Spinal cord (tissue), 10 donors: ENCODE results near the gene ZIK1. TPM values are rescaled to one million over a fixed set of nuclear protein-coding genes. Genes with fewer than 3 reads are reported as not detected.

Source experiments
- DNase-seq, 6 donors: peaks; one replicate each; pipeline versions ENCODE4 v3.0.0 to v3.0.0-alpha.2; 2013 to 2015; ENCODE audit warnings: low spot score in 6 of 6, low read depth in 4 of 6
- H3K27ac ChIP-seq: one replicate; pipeline ENCODE4 v1.5.1; 2013; ENCODE audit warnings: low read depth, low read length, control low read depth
- H3K27me3 ChIP-seq: one replicate; pipeline ENCODE4 v1.6.1; 2013; ENCODE audit warnings: low read length; ENCODE audit not compliant: control insufficient read depth, insufficient read depth
- H3K36me3 ChIP-seq: one replicate; pipeline ENCODE4 v1.6.1; 2013; ENCODE audit warnings: low read length; ENCODE audit not compliant: control insufficient read depth, insufficient read depth
- H3K4me1 ChIP-seq: one replicate; pipeline ENCODE4 v1.6.1; 2013; ENCODE audit warnings: low read length; ENCODE audit not compliant: control insufficient read depth, insufficient read depth
- H3K4me3 ChIP-seq: one replicate; pipeline ENCODE4 v1.5.1; 2013; ENCODE audit warnings: low read depth, low read length, control low read depth
- H3K9me3 ChIP-seq: one replicate; pipeline ENCODE4 v1.6.1; 2013; ENCODE audit warnings: low read length; ENCODE audit not compliant: control insufficient read depth, insufficient read depth
- WGBS: methylation state at CpG from one replicate; pipeline ENCODE4 v1.1.5; 2013; ENCODE audit warnings: missing lambda C conversion rate; ENCODE audit not compliant: insufficient coverage; 5-methylcytosine and 5-hydroxymethylcytosine counted together
- polyA plus RNA-seq, 2 donors: library from polyadenylated mRNA; unstranded; fragments of 120-200 nt; gene quantifications; one replicate each; pipeline ENCODE4 v1.2.1, GENCODE V29; 2013; ENCODE audit not compliant: insufficient read length in 2 of 2
- total RNA-seq, 2 donors: library from RNA; depleted of rRNA in 1 of 2; stranded (reverse); fragments of 120-200 nt in 1 of 2; fragments of >200 nt in 1 of 2; gene quantifications; one replicate each; pipeline versions ENCODE4 v1.2.3 to v1.2.4, GENCODE V29; 2013 to 2014
- donor health status: healthy.

The ZIK1 gene
- total and polyA plus RNA-seq, 4 donors, result 11.6 to 19.2 (median 15.8) TPM

DNA sequence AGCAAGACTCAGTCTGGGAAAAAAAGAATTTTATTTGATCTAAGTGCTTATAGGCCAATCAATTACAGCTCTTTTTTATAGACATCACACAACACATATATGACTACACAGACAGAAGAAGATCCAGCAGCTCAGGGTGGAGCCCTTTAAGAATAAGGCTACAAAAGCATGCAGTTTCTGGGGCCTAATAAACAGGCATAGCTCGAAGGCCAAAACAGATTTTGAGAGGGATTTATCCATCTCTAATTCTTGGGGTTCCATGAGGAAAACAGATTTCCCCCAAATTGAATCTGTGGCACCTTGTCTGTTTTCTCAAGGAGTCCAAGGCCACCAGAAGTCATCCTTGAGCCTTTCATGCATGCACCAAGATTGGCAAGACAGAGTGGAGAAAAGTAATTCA, 20.4 kb upstream of the ZIK1 start:
- H3K4me1 ChIP-seq, result peaks cover 11% of the 10 kb centered on the region
- no peaks in the 10 kb centered on the region for H3K36me3 ChIP-seq
- 100% methylated on average over 1 of the region's 1 CpG for WGBS
- H3K27ac ChIP-seq, result no peak overlapping the region
- H3K9me3 ChIP-seq, result peaks cover 29% of the 10 kb centered on the region
- H3K27me3 ChIP-seq, result no peaks in the 10 kb centered on the region
- H3K4me3 ChIP-seq, result no peak overlapping the region
- no peak for DNase-seq

DNA sequence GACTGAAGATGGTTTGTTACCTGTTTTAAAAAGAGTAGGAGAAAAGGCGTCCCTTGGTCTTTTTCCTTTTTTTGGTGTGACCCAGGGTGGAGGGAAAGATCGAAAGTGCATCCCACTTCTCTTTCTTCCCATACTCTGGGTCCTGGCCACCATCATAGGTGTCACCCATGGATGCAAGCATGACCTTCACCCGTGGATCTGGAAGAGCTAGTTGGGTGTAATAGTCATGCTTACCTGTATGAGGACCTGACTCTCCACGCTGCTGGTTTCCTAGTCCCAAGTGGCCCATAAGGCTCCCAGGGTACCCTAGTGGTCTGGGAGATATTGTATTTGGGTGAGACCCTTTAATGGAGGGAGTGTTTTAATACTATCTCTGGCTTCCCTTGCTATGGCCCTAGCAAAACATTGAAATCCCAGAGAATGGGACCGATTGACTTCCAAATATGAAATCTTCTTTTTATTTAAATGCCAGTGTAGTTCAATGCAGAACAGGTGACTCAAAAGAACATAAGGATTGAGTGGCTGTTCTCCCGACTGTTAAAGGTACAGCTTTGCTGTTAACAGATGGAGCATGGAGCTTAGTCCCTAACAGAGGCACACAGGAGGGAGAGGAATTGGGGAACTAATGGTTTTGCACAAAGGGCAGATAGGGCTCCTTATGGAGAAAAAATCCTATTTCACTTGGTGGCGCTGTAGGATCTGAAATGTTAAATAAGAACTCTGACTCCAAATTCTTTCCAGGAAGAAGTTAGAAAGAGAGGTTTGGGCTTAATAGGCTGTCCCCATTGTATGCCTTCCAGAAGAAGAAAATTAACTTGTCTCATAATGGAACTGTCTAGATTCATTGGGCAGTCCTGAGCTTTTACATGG, 17.3 kb upstream of the ZIK1 start:
- Histone ChIP-seq H3K27me3 (no peaks in the 10 kb centered on the region), H3K36me3 (peaks cover 8% of the 10 kb centered on the region), H3K4me3 (no peak overlapping the region), H3K9me3 (peaks cover 29% of the 10 kb centered on the region), H3K27ac (no peak overlapping the region), H3K4me1 (no peaks in the 10 kb centered on the region)
- peak in 2 of 6 donors; percentile 42 to 45 for DNase-seq
- WGBS, result 67% methylated on average over 1 of the region's 7 CpGs

- Histone ChIP-seq H3K4me1 (no peaks in the 10 kb centered on the region), H3K36me3 (peaks cover 49% of the 10 kb centered on the region), H3K27me3 (no peaks in the 10 kb centered on the region), H3K27ac (no peak overlapping the region), H3K9me3 (peaks cover 40% of the 10 kb centered on the region), H3K4me3 (no peak overlapping the region)
- no peak for DNase-seq
Observed at GRCh38 chr19:57570707-57571106, 13.2 kb upstream of the ZIK1 start.

DNA sequence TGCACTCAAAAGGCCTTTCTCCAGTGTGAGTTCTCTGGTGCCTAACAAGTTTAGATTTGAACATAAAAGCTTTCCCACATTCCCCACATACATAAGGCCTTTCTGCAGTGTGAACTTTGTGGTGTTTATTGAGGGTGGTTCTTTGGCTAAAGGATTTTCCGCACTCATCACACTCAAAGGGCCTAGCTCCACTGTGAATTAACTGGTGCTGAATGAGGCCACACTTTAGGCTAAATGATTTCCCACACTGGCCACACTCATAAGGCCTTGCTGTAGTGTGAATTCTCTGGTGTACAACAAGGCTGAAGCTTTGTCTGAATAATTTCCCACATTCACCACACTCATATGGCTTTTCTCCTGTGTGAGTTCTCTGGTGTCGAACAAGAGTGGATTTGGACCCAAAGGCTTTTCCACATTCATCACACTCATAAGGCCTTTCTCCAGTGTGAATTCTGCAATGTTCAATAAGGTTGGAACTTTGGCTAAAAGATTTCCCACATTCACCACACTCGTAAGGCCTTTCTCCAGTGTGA, 11.5 kb upstream of the ZIK1 start:
- Histone ChIP-seq H3K4me3 (no peak overlapping the region), H3K36me3 (peaks cover 59% of the 10 kb centered on the region), H3K27ac (no peak overlapping the region), H3K9me3 (peaks cover 28% of the 10 kb centered on the region), H3K4me1 (no peaks in the 10 kb centered on the region), H3K27me3 (no peaks in the 10 kb centered on the region)
- no peak for DNase-seq
- no CpG with 5 or more reads among the region's 3 CpGs for WGBS

DNA sequence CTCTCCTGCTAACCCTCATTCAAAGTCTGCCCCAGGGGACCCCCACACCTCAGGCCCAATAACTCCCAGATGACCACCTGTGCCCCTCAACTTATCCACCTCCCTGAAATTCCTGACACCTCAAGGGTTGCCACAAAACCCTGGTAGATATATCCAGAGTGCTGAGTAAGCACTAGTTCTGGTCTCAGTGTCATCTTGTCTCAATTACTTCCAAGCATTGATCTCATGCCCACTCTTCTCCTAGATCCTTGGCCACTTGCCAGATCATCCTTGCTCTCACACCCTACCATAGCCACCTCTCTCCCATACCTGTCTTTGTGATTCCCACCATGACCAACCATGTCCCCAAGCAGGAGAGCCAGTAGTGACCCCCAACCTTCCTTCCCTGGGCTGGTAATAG, 7.3 kb upstream of the ZIK1 start:
- Histone ChIP-seq H3K27me3 (no peaks in the 10 kb centered on the region), H3K4me3 (no peak overlapping the region), H3K36me3 (peaks cover 51% of the 10 kb centered on the region), H3K9me3 (peaks cover 21% of the 10 kb centered on the region), H3K4me1 (peaks cover 6% of the 10 kb centered on the region), H3K27ac (no peak overlapping the region)
- no peak for DNase-seq

DNA sequence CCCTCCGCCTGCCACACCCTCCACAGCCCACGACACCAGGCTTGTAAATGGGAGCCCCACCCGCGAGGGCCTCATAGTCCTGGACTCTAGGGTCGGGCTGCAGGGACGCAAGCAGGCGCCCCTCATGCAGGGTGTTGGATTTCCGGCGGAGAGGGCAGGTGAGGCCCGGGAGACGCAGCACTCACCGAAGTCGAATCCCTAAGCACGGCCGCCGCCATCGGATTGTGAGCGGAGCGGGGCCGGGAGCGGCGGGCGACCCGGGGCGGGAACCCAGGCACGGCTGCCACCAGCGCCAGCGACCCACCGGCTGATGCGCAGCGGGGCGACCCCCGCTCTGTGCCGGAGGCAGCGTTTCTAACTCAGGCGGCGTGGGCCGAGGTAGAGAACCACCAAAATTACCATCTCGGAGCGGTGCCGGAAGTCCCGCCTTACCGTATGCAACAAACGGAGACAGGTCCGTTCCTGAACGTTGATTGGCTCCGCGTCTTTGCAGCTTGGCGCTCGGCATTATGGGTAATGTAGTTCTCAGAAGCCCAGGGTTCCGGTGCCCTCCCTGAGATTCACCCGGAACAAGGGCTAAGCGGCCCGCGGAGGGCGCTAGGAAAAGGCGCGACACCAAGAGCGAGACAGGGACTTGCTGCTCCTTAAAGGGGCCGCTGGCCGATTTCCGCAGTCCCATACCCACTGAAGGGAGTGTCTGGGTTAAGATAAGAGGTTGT, 5.3 kb upstream of the ZIK1 start, which contains the start of gene ZNF416:
TSS of gene ZNF416 (minus strand) at position 425 of the 719 bp plus-strand sequence. CDS start at position 218, 207 bp downstream.
- peak within 1 kb of the TSS; percentile 70 for H3K27ac ChIP-seq
- peak within 1 kb of the TSS; percentile 75 for H3K4me3 ChIP-seq
- H3K27me3 ChIP-seq, result no peaks in the 10 kb centered on the region
- H3K36me3 ChIP-seq, result peaks cover 31% of the 10 kb centered on the region
- peaks cover 7% of the 10 kb centered on the region for H3K9me3 ChIP-seq
- peaks cover 16% of the 10 kb centered on the region for H3K4me1 ChIP-seq
- peak; percentile 95 to 100 (median 99) for DNase-seq
- WGBS, result under 1% methylated on average over 59 of the region's 62 CpGs

- Histone ChIP-seq H3K4me1 (peaks cover 21% of the 10 kb centered on the region), H3K9me3 (no peaks in the 10 kb centered on the region), H3K27me3 (no peaks in the 10 kb centered on the region), H3K36me3 (peaks cover 10% of the 10 kb centered on the region), H3K4me3 (peak overlapping the region; percentile 80), H3K27ac (peak overlapping the region; percentile 93)
- 26% methylated on average over 20 of the region's 21 CpGs for WGBS
- DNase-seq, result no peak
Observed at GRCh38 chr19:57583104-57583520, 833 bp upstream of the ZIK1 start.

DNA sequence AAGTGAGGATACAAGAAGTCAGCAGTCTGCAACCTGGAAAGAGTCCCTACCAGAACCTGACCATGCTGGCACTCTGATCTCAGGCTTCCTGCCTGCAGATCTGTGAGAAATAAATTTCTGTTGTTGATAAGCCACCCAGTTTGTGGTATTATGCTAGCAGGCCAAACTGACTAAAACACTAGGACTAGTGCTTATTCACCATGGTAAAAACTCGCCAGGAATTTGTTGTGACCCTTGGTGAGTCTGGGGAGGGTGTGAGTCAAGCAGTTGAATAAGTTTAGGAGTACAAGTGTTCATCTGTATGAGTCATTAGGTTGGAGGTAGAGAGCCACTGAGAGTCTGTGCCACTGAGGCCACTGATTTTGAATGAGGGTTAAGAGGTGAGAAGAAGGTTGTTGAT, 3.6 kb downstream of the ZIK1 start:
- Histone ChIP-seq H3K27me3 (no peaks in the 10 kb centered on the region), H3K27ac (no peak overlapping the region), H3K4me1 (peaks cover 20% of the 10 kb centered on the region), H3K4me3 (no peak overlapping the region), H3K9me3 (peaks cover 2% of the 10 kb centered on the region), H3K36me3 (peaks cover 45% of the 10 kb centered on the region)
- 100% methylated on average over 1 of the region's 1 CpG for WGBS
- DNase-seq, result no peak

DNA sequence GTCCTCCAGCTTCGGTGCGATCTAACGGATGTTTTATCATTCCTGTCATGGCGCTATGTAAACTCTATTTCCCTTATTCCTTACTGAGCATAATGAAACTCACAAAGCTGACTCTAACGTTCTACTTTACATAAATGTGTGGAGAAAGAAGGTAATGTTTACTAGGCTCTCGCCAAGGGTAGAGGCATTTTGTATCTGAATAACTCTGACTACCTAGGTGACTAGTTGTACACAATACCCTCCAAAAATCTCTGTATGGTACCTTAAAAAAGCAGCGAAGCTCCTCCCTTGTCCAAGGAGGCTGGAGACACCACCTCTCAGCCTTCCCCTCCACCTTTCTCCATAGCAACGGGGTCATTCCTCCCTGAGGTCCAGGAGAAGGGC, 15.4 kb downstream of the ZIK1 start:
- peak overlapping the region; percentile 84 for H3K4me3 ChIP-seq
- no peak for DNase-seq
- H3K27ac ChIP-seq, result peak overlapping the region; percentile 7
- no peaks in the 10 kb centered on the region for H3K9me3 ChIP-seq
- WGBS, result 0% methylated on average over 2 of the region's 8 CpGs
- H3K36me3 ChIP-seq, result peaks cover 5% of the 10 kb centered on the region
- peaks cover 7% of the 10 kb centered on the region for H3K4me1 ChIP-seq
- H3K27me3 ChIP-seq, result no peaks in the 10 kb centered on the region
